ENCODE data around the gene CASP9.
A peak's percentile ranks its signal among the peaks of the same experiment; 100 is the strongest.

The CASP9 gene

GRCh38 chr1:15524021-15524282 is at the start of gene CASP9:
Gene CASP9, minus strand, starts transcription at chr1:15524215. Its CDS starts 15 bp downstream, at chr1:15524200.
- no peak for DNase-seq

- DNase-seq = no peak
Observed at GRCh38 chr1:15573477-15573876, 49.5 kb upstream of the CASP9 start.

DNA sequence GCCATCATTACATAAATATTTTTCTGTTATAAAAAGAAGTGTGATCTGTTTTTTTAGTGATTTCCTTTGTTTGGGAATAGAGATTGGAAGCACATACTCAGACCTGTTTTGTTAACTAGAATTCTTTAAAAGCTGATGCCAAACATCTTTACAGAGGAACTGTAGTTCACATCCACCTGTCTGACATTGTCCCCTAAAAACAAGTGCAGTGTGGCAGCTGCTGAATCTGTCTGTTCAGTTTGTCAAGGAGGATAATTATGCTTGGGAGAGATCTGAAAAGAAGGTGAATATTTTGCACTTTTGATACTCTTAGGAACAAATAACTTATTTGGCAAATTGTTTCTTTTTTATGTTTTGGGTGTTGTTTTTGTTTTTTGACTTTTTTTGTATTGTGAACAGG is 47.3 kb upstream of the CASP9 start:
- no peak for DNase-seq

GRCh38 chr1:15570861-15571260 is 46.8 kb upstream of the CASP9 start:
- DNase-seq = no peak

DNA sequence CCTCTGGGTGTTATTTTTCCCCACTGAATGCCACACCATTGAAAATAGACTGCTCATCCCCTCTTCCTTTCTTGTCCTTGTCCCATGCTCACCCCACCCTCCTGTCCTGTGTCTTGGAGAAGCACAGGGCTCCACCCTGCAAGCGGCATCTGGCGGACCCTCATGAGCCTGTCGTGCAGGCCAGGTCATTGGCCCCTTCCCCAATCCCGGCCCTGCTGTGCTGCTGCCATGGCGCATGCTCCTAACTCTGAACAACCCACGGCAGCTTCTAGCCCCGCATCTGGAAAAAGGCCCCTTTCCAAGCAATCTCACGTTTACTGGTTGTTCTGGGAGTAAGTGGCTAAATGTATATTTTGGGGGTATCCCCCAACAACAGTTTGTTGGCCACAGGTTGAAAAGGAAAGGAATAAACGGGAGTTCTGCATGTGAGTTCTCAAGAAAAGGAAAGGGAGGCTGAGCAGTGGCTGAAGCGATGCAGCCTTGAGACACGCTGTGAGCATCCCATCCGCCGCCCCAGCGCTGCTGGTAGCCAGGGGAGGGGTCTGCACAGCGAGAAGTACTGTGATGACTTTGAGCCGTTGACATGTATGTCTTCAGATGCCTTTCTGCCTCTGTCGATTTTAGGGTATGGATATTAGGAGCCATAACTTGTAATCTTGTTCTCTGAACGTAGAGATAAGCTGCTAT is 44.5 kb upstream of the CASP9 start:
- DNase-seq = no peak

- DNase-seq = no peak
Observed at GRCh38 chr1:15559189-15559810, 35.3 kb upstream of the CASP9 start.

DNA sequence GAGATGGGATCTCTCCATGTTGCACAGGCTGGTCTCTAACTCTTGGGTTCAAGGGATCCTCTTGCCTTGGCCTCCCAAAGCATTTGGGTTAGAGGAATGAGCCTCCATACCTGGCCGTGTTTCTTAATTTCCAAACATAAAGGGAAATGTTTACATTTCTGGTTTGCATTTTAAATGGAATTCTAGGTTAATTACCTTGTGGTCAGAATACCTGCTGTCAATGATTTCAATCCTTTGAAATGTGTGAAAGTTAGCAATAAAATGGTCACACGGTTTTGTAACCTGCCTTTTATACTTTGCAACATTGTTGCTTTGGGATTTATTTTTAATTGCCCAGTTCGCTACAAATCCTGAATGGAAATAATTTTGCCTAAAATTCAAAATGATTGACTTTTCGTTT is 34.5 kb upstream of the CASP9 start:
- DNase-seq = no peak

GRCh38 chr1:15557594-15557993 is 33.6 kb upstream of the CASP9 start:
- DNase-seq = no peak

DNA sequence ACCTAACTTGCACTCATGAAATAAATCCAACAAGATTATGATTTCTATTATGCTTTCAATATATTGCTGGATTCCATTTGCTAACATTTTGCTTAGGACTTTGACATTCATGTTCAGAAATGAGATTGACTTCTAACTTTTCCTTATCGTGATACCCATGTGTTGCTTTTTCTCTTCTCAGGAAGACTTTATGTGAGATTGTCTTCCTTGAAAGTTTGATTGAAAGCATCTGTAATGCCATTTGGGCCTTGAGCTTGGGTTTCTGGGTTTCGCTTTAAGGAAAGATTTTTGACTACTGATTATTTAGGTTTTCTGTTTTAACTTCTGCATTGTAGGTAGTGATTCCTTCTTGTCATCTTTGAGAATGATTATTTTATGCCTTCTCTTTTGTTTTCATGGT is 33.0 kb upstream of the CASP9 start:
- no peak for DNase-seq

DNA sequence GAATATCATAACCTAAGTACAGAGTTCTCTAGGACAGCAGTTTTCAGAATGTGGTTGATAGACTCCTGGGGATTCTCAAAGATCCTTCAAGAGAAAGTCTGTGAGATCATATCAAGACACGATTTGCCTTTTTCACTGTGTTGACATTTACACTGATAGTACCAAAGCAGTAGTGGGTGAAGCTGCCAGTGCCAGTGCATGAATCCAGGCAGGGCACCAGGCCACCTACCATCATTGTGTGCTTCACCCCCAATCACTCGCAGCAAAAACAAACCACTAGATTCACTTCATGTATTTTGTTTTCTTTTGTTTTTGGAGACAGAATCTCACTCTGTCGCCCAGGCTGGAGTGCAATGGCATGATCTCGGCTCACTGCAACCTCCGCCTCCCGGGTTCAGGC is 26.6 kb upstream of the CASP9 start:
- no peak for DNase-seq

GRCh38 chr1:15546641-15547040 is 22.6 kb upstream of the CASP9 start:
- DNase-seq = no peak

- DNase-seq = no peak
Observed at GRCh38 chr1:15543589-15544568, 19.9 kb upstream of the CASP9 start.

DNA sequence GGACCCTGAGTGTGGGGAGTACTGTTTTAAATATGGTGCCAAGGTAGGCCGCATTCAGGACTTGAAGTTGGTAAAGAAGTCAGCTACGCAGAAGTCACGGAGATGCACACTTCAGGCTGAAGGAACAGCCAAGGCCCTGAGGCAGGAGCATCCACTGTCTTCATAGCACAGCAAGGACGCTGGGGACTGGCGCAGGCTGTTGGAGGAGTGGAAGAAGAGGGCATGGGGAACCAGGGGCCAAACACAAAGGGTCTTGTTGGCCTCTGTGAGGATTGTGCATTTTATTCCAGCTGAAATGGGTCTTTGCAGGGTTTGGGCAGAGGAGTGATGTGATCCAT is 19.2 kb upstream of the CASP9 start:
- no peak for DNase-seq

- no peak for DNase-seq
Observed at GRCh38 chr1:15542388-15543250, 18.6 kb upstream of the CASP9 start.

GRCh38 chr1:15541231-15541792 is 17.3 kb upstream of the CASP9 start:
- no peak for DNase-seq

GRCh38 chr1:15540186-15540585 is 16.2 kb upstream of the CASP9 start:
- DNase-seq = no peak

DNA sequence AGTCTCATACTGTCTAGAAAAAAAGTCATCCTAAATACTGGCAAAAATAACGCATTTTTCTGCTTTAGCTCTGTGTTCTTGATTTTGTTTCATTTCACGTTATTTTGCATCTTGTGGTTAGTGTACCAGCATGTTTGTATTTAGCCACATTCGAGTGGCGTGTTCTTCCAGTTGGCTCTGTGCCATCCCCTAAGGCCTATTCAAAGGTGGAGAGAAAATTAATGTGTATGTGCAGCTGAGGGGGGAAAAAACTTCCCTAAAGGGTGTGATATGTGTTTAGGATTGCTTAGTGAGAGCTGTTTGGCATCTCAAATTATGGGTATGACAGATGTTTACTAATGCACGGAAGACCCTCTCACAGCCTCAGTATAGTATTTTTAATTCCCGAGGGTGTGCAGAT is 14.8 kb upstream of the CASP9 start:
- DNase-seq = no peak

- no peak for DNase-seq
Observed at GRCh38 chr1:15531682-15532081, 7.7 kb upstream of the CASP9 start.

DNA sequence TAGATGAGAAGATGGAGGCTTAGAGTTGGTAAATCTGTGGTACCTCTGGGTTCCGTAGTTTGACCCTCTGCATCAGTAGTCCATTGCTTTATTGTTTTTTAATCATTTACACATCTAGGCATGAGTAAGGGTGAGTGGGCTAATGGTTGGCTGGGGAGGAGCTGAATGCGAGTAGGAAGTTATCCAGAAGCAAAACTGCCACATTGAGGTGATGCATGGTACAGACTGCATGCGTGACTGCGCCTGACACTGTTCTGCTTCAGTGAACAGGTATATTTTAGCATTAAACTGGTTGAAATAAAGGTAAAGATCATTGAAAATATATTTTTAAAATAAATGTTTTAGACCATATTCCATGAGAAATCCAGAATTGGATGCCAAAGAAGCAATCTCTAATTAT is 7.0 kb upstream of the CASP9 start:
- no peak for DNase-seq

GRCh38 chr1:15526490-15527339 is 2.7 kb upstream of the CASP9 start, which contains the start of gene DNAJC16:
Gene DNAJC16, plus strand, starts transcription at chr1:15526848. Its CDS starts 2,258 bp downstream, at chr1:15529106.
- peak; percentile 99 for DNase-seq

DNA sequence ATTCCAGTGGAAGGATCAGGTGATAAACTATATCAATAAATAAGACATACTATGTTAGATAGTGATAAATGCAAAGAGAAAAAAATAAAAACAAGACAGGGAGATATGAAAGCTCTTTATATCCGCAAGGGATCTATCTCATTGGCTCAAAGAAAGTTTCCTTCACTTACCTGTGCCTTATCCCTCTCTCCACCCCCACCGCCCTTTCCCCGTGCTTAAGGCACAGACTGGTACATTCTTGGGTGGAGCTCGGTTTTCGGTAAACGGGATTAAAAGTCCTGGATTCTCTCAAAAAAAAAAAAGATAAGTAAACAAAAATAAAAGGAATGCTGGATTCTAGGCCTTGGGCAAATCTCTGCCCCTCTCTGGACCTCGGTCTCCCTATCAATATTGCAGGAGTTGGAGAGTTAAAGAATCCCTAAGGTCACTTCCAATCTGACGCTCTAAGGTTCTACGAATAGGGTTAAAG is 2.0 kb upstream of the CASP9 start:
- DNase-seq = no peak
